B cell (primary cell): ENCODE measurements around the gene PPP1R12B. TPM values are rescaled to one million over a fixed set of nuclear protein-coding genes. Genes with fewer than 3 reads are reported as not detected.
A peak's percentile ranks its signal among the peaks of the same experiment; 100 is the strongest.
"Not testable (repeated sequence)": the region's sequence is repeated elsewhere in the genome, so short reads cannot be mapped to it uniquely, and the experiment has no call there.

Experiments
- ATAC-seq: fragments of 200-7000 bp; cut with Tn5 transposase; one replicate; pipeline ENCODE4 v1.10.0; 2021; ENCODE audit warnings: low read depth, mild to moderate bottlenecking, moderate number of reproducible peaks, moderate library complexity
- CTCF ChIA-PET: fragments of 350-600 bp; sonication (Branson Sonifier 250); formaldehyde crosslinking; loops from one replicate; lab custom pipeline; 2021; ENCODE audit warnings: antibody characterized with exemption, inconsistent platforms; lab: Charles Lee
- POLR2A ChIA-PET: fragments of 350-600 bp; sonication (Branson Sonifier 250); formaldehyde crosslinking; loops from one replicate; lab custom pipeline; 2021; ENCODE audit warnings: antibody characterized with exemption; lab: Charles Lee
- DNase-seq: peaks from one replicate; pipeline ENCODE4 v3.0.0; 2013
- H2AFZ ChIP-seq: 2 replicates; pipeline ENCODE4 v1.6.1; 2012; ENCODE audit warnings: mild to moderate bottlenecking, low read depth, low read length; ENCODE audit not compliant: insufficient read depth, poor library complexity, severe bottlenecking
- H3K27ac ChIP-seq, 2 donors: 1 replicate in 1 of 2; 2 replicates in 1 of 2; pipeline ENCODE4 v1.5.1; 2012 to 2013; ENCODE audit warnings: low read length in 2 of 2, mild to moderate bottlenecking in 2 of 2, moderate library complexity in 1 of 2
- H3K27me3 ChIP-seq, 4 experiments: fragments of 200-600 bp in 1 of 4; sonication (generic) in 1 of 4; replicated peaks in 1 of 4; 1 replicate in 2 of 4; 2 replicates in 2 of 4; pipeline versions ENCODE4 v1.6.1 to v1.7.0; 2013 to 2016; ENCODE audit warnings: low read length in 3 of 4, mild to moderate bottlenecking in 2 of 4, mixed read lengths in 1 of 4, moderate library complexity in 1 of 4; ENCODE audit not compliant: insufficient read depth in 4 of 4, control insufficient read depth in 3 of 4; ENCODE audit errors: control extremely low read depth in 1 of 4
- H3K36me3 ChIP-seq, 2 experiments: replicated peaks in 1 of 2; 1 replicate in 1 of 2; 2 replicates in 1 of 2; pipeline versions ENCODE4 v1.6.1 to v1.7.1; 2013; ENCODE audit warnings: low read length in 1 of 2; ENCODE audit not compliant: insufficient read depth in 2 of 2, control insufficient read depth in 1 of 2; ENCODE audit errors: control extremely low read depth in 1 of 2, extremely low read depth in 1 of 2
- H3K4me1 ChIP-seq, 2 donors: fragments of 200-600 bp in 1 of 2; sonication (generic) in 1 of 2; 1 replicate in 1 of 2; 2 replicates in 1 of 2; pipeline versions ENCODE4 v1.5.1 to v1.6.1; 2013 to 2017; ENCODE audit warnings: low read length in 2 of 2; ENCODE audit not compliant: control insufficient read depth in 2 of 2, insufficient read depth in 2 of 2
- H3K4me2 ChIP-seq: replicated peaks from 2 replicates; pipeline ENCODE3; 2012; ENCODE audit warnings: mild to moderate bottlenecking, low read depth, low read length; ENCODE audit not compliant: poor library complexity, severe bottlenecking
- H3K4me3 ChIP-seq, 5 experiments: fragments of 200-600 bp in 1 of 5; sonication (generic) in 1 of 5; 1 replicate in 3 of 5; 2 replicates in 2 of 5; pipeline versions ENCODE4 v1.5.1 to v1.7.0; 2011 to 2016; ENCODE audit warnings: low read length in 4 of 5, mild to moderate bottlenecking in 4 of 5, low read depth in 2 of 5, control low read depth in 1 of 5, moderate library complexity in 1 of 5; ENCODE audit not compliant: insufficient read depth in 1 of 5; ENCODE audit errors: control extremely low read depth in 1 of 5, extremely low read depth in 1 of 5
- H3K79me2 ChIP-seq: fragments of 200-600 bp; sonication (generic); one replicate; pipeline ENCODE4 v1.6.0; 2016; ENCODE audit warnings: low read length; ENCODE audit not compliant: control insufficient read depth, insufficient read depth
- H3K9ac ChIP-seq: fragments of 200-600 bp; sonication (generic); 2 replicates; pipeline ENCODE4 v1.6.1; 2017; ENCODE audit warnings: mild to moderate bottlenecking, low read length, moderate library complexity
- H3K9me3 ChIP-seq, 3 donors: one replicate each; pipeline versions ENCODE4 v1.6.1 to v1.7.1; 2013; ENCODE audit warnings: low read length in 2 of 3; ENCODE audit not compliant: control insufficient read depth in 2 of 3, insufficient read depth in 1 of 3; ENCODE audit errors: control extremely low read depth in 1 of 3
- H4K20me1 ChIP-seq: 2 replicates; pipeline ENCODE4 v1.6.0; 2012; ENCODE audit warnings: mild to moderate bottlenecking, low read length; ENCODE audit not compliant: insufficient read depth, control insufficient read depth, poor library complexity, severe bottlenecking
- H3K27ac Mint-ChIP-seq: one replicate; pipeline ENCODE4 v1.8.0; 2021; ENCODE audit warnings: mixed read lengths
- H3K27me3 Mint-ChIP-seq: one replicate; pipeline ENCODE4 v1.8.0; 2021; ENCODE audit warnings: mixed read lengths
- H3K4me1 Mint-ChIP-seq: one replicate; pipeline ENCODE4 v1.8.0; 2021; ENCODE audit warnings: mixed read lengths
- H3K4me3 Mint-ChIP-seq: one replicate; pipeline ENCODE4 v1.8.0; 2021; ENCODE audit warnings: mixed read lengths
- H3K9me3 Mint-ChIP-seq: one replicate; pipeline ENCODE4 v1.8.0; 2022; ENCODE audit warnings: mixed read lengths; ENCODE audit not compliant: insufficient read depth
- EZH2 ChIP-seq: IDR thresholded peaks from 2 replicates; pipeline ENCODE4 v1.6.1; 2012; ENCODE audit warnings: borderline replicate concordance, low read depth, mild to moderate bottlenecking, moderate library complexity, low read length; ENCODE audit not compliant: insufficient read depth, poor library complexity, severe bottlenecking
- WGBS: methylation state at CpG from one replicate; pipeline ENCODE4 v1.1.5; 2013; ENCODE audit warnings: missing lambda C conversion rate; ENCODE audit not compliant: insufficient coverage; 5-methylcytosine and 5-hydroxymethylcytosine counted together
- intact Hi-C: fragments of 100-400 bp; cut with micrococcal nuclease; formaldehyde crosslinking; loops from one replicate; pipeline ENCODE4 v1.10.0; 2022
- polyA plus RNA-seq: library from polyadenylated mRNA; depleted of rRNA; stranded (reverse); fragments of >200 nt; gene quantifications from 2 replicates; pipeline ENCODE4 v1.2.3, GENCODE V29; 2012
- total RNA-seq, 2 donors: library from RNA; stranded (reverse); fragments of 120-200 nt in 1 of 2; gene quantifications; 1 replicate in 1 of 2; 2 replicates in 1 of 2; pipeline versions ENCODE4 v1.2.3 to v1.2.4, GENCODE V29; 2013 to 2022
- TF ChIP-seq, protein P1 (sequence below): fragments of 200-600 bp; IDR thresholded peaks from one replicate; pipeline ENCODE4 v1.8.0; 2022; ENCODE audit warnings: antibody characterized with exemption, mild to moderate bottlenecking

Gene PPP1R12B
- total and polyA plus RNA-seq, 2 donors (not counting 1 experiment from before 2014, with no cell fraction given) = 7.1 to 49.6 TPM

DNA sequence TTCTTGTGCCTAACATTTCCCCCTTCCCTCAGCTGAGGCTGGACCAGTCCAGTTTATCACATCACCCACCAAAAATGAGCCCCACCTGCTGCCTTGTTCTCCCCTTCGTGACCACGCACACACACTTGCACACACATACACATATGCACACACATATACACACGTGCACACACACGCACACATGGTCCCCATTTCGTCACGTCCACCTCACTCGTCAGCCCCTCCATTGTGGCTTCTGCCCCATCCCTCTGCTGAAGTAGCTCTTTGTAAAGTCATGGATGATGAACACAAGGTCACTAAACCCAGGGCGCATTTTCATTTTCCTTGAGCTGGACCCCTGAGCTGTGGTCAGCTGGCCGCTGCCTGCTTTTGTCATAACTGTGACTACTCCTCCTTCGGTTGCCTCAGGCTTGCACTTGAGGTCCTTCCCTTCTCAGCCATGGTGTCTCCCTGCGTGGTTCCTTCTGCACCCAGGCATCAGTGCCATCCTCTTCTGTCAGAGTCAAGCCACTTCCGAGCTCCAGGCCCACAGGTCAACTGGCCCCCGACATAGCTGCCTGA is 267.9 kb downstream of the PPP1R12B start:
- H3K4me1 ChIP-seq = peaks cover 27 to 42% of the 10 kb centered on the region in 2 donors
- peak overlapping the region; percentile 72 for H3K4me3 Mint-ChIP-seq
- intact Hi-C loops = no loop called here
- no peaks in the 10 kb centered on the region for H4K20me1 ChIP-seq
- ChIA-PET CTCF (interaction anchor here (0.6 to 2.7 kb wide), 5 partner anchors 9 to 155 kb away, joined by 3 to 10 read pairs (median 3); no protein-coding TSS in a partner anchor), POLR2A (no interaction called here)
- peak overlapping the region; percentile 69 for H3K4me2 ChIP-seq
- peak; percentile 52 for ATAC-seq
- no peak for TF ChIP-seq EZH2
- TF ChIP-seq, protein P1, sequence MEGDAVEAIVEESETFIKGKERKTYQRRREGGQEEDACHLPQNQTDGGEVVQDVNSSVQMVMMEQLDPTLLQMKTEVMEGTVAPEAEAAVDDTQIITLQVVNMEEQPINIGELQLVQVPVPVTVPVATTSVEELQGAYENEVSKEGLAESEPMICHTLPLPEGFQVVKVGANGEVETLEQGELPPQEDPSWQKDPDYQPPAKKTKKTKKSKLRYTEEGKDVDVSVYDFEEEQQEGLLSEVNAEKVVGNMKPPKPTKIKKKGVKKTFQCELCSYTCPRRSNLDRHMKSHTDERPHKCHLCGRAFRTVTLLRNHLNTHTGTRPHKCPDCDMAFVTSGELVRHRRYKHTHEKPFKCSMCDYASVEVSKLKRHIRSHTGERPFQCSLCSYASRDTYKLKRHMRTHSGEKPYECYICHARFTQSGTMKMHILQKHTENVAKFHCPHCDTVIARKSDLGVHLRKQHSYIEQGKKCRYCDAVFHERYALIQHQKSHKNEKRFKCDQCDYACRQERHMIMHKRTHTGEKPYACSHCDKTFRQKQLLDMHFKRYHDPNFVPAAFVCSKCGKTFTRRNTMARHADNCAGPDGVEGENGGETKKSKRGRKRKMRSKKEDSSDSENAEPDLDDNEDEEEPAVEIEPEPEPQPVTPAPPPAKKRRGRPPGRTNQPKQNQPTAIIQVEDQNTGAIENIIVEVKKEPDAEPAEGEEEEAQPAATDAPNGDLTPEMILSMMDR = no peak
- 30% methylated on average over 13 of the region's 13 CpGs for WGBS
- H3K9ac ChIP-seq = peak overlapping the region; percentile 22
- H3K9me3 Mint-ChIP-seq = no peaks in the 10 kb centered on the region
- no peak overlapping the region for H2AFZ ChIP-seq
- peaks cover 15% of the 10 kb centered on the region for H3K27me3 Mint-ChIP-seq
- peak overlapping the region in 2 of 5 experiments; percentile 17 to 39 for H3K4me3 ChIP-seq
- no peaks in the 10 kb centered on the region for H3K9me3 ChIP-seq
- no peaks in the 10 kb centered on the region for H3K36me3 ChIP-seq
- peaks cover 44% of the 10 kb centered on the region for H3K4me1 Mint-ChIP-seq
- no peaks in the 10 kb centered on the region for H3K79me2 ChIP-seq
- peaks cover 0 to 12% (median 2%) of the 10 kb centered on the region in 4 experiments for H3K27me3 ChIP-seq
- H3K27ac Mint-ChIP-seq = peak overlapping the region; percentile 12
- DNase-seq = no peak
- no peak overlapping the region for H3K27ac ChIP-seq

DNA sequence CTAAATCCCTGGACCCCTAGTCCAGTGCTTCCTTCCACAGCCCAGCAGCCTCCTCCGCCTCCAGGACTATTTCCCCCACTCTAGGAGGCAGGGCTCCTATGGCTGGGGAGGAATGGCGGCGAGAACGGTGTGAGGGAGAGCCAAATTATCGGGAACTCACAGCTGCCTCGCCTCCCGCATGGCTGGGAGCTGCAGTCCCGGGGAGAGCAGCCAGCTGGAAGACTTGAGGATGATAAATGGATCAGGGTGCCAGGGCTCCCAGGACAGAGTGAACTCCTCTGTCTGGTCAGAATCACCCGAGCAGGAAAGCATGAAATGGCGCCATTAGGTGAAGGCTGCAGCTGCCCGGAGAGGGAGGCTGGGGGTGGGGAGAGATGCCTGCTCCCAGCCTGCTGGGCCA is 270.5 kb downstream of the PPP1R12B start:
- H3K9me3 Mint-ChIP-seq, H3K4me3 Mint-ChIP-seq, H3K9me3 ChIP-seq, ATAC-seq, H3K27ac ChIP-seq, DNase-seq, H2AFZ ChIP-seq, intact Hi-C loops, H3K9ac ChIP-seq, H4K20me1 ChIP-seq, H3K4me2 ChIP-seq, H3K27ac Mint-ChIP-seq, H3K4me3 ChIP-seq, H3K79me2 ChIP-seq, POLR2A ChIA-PET, H3K36me3 ChIP-seq: not testable (repeated sequence)
- H3K4me1 Mint-ChIP-seq = peaks cover 42% of the 10 kb centered on the region
- CTCF ChIA-PET = interaction anchor here (1.4 kb wide), 1 partner anchor 8 kb away, joined by 3 read pairs; no protein-coding TSS in a partner anchor
- Histone ChIP-seq H3K27me3 (peaks cover 0 to 23% (median 2%) of the 10 kb centered on the region in 4 experiments), H3K4me1 (peaks cover 27 to 42% of the 10 kb centered on the region in 2 donors)
- H3K27me3 Mint-ChIP-seq = peaks cover 30% of the 10 kb centered on the region
- 92% methylated on average over 10 of the region's 11 CpGs for WGBS
